H1 (cell line): Measurements from ENCODE around the gene LLGL1. TPM values are rescaled to one million over a fixed set of nuclear protein-coding genes. Genes with fewer than 3 reads are reported as not detected.

Experiments used
- ASH2L ChIP-seq: fragments of 200-600, 300-600 bp; sonication (generic); IDR thresholded peaks from one replicate; pipeline ENCODE4 v1.7.1; 2017; ENCODE audit warnings: low read length
- CBX5 ChIP-seq: fragments of 300-800, 300-1000 bp; sonication (generic); IDR thresholded peaks from 2 replicates; pipeline ENCODE4 v1.7.1; 2016; ENCODE audit warnings: antibody characterized with exemption, low read length, low read depth
- CEBPB ChIP-seq: IDR thresholded peaks from 2 replicates; pipeline ENCODE4 v1.6.1; 2012; ENCODE audit warnings: low read depth, low read length
- CHD2 ChIP-seq: IDR thresholded peaks from 2 replicates; pipeline ENCODE4 v1.6.1; 2012; ENCODE audit warnings: low read length, improper control_type of control experiment
- CREB1 ChIP-seq: IDR thresholded peaks from 2 replicates; pipeline ENCODE4 v1.6.1; 2012; ENCODE audit warnings: inconsistent platforms
- GTF2F1 ChIP-seq: IDR thresholded peaks from 2 replicates; pipeline ENCODE4 v1.6.1; 2012; ENCODE audit warnings: low read depth, low read length, improper control_type of control experiment, borderline replicate concordance
- KDM4A ChIP-seq: IDR thresholded peaks from one replicate; pipeline ENCODE4 v1.7.1; 2012; ENCODE audit warnings: low read depth, mild to moderate bottlenecking, moderate library complexity, low read length, inconsistent platforms; ENCODE audit not compliant: severe bottlenecking
- PHF8 ChIP-seq: fragments of 200-600 bp; sonication (generic); conservative IDR thresholded peaks from 2 replicates; pipeline ENCODE4 v1.7.1; 2012; ENCODE audit warnings: low read depth, mild to moderate bottlenecking, inconsistent platforms, low read length, moderate library complexity
- POLR2A ChIP-seq, 2 experiments: IDR thresholded peaks; 1 replicate in 1 of 2; 2 replicates in 1 of 2; pipeline ENCODE4 v1.6.1; 2011; ENCODE audit warnings: low read depth in 2 of 2, low read length in 2 of 2, mild to moderate bottlenecking in 2 of 2; ENCODE audit errors: control extremely low read depth in 1 of 2
- RBBP5 ChIP-seq: IDR thresholded peaks from 2 replicates; pipeline ENCODE4 v1.7.1; 2012; ENCODE audit warnings: low read depth, mild to moderate bottlenecking, inconsistent platforms, low read length, moderate library complexity, borderline replicate concordance
- SIN3A ChIP-seq, 2 experiments: IDR thresholded peaks in 1 of 2; conservative IDR thresholded peaks in 1 of 2; 2 replicates each; pipeline ENCODE4 v1.6.1; 2011 to 2012; ENCODE audit warnings: low read length in 2 of 2, improper control_type of control experiment in 1 of 2, low read depth in 1 of 2, mild to moderate bottlenecking in 1 of 2
- TAF1 ChIP-seq: IDR thresholded peaks from 2 replicates; pipeline ENCODE4 v1.6.1; 2011; ENCODE audit warnings: mild to moderate bottlenecking, low read depth, low read length
- TAF7 ChIP-seq: optimal IDR thresholded peaks from 2 replicates; pipeline ENCODE3; 2011; ENCODE audit warnings: low read depth, mild to moderate bottlenecking, inconsistent platforms, low read length, moderate library complexity, borderline replicate concordance
- TBP ChIP-seq: IDR thresholded peaks from 2 replicates; pipeline ENCODE4 v1.6.1; 2011; ENCODE audit warnings: low read depth, low read length, improper control_type of control experiment
- polyA plus RNA-seq, 7 experiments: library from polyadenylated mRNA; depleted of rRNA in 3 of 7; stranded (reverse) in 5 of 7; unstranded in 2 of 7; fragments of >200 nt in 5 of 7; fragments of 200-250 nt in 2 of 7; gene quantifications; 1 replicate in 5 of 7; 2 replicates in 1 of 7; 4 replicates in 1 of 7; pipeline versions ENCODE4 v1.2.1 to v1.2.3, GENCODE V29; 2011 to 2013; ENCODE audit warnings: missing spikeins in 2 of 7, mixed read lengths in 2 of 7
- total RNA-seq: library from RNA; stranded (reverse); fragmentation: NEBNext Ultra II Directional; extraction: Animal tissue kit (Norgen Biotek cat#: 25700); gene quantifications from 2 replicates; pipeline ENCODE4 v1.2.1, GENCODE V29; 2021

LLGL1 gene
- total and polyA plus RNA-seq, 2 of the 8 experiments (the other 6 are each of a cell fraction or from before 2014, with no cell fraction given), result 71.3 to 107 TPM

- peak; percentile 66; the same call in 1 of the 2 replicates for TF ChIP-seq TBP
- no peak for TF ChIP-seq GTF2F1
- TF ChIP-seq CHD2, result no peak
- peak in 1 of 2 experiments; percentile 48; a peak in 2 of 4 replicates for TF ChIP-seq SIN3A (conservative IDR thresholded peaks at IDR 0.05 in 1 of 2, IDR thresholded peaks at IDR 0.05 in 1 of 2; ENCODE audit: low read depth in 1 of 2, low read length in 2 of 2)
- no peak for TF ChIP-seq CREB1
- TF ChIP-seq PHF8, result peak; percentile 66
- TF ChIP-seq POLR2A (IDR thresholded peaks at IDR 0.05; ENCODE audit: control extremely low read depth in 1 of 2, low read depth in 2 of 2, low read length in 2 of 2), result peak in 1 of 2 experiments; percentile 79; a peak in 2 of 3 replicates
- TF ChIP-seq TAF1, result peak; percentile 51; the same call in 1 of the 2 replicates
- peak; percentile 32 for TF ChIP-seq KDM4A
- peak; percentile 93; the same call in 1 of the 2 replicates for TF ChIP-seq RBBP5
- TF ChIP-seq ASH2L, result peak; percentile 92
- TF ChIP-seq TAF7, result peak; percentile 71
- no peak for TF ChIP-seq CEBPB
- no peak for TF ChIP-seq CBX5
Measured at GRCh38 chr17:18246880-18247612, 21.6 kb downstream of the LLGL1 start (continued).
